Stimulated activated CD4-positive, alpha-beta T cell treated with anti-CD3 and anti-CD28 coated beads, Interleukin-1b, Interleukin-23, amount 100 ng/mL, for 24 hours (primary cell): ENCODE data around the gene NAA16.
"Not testable (repeated sequence)": the region's sequence is repeated elsewhere in the genome, so short reads cannot be mapped to it uniquely, and the experiment has no call there.

Experiments
- DNase-seq, 4 experiments: peaks; one replicate each; pipeline ENCODE4 v3.0.0-alpha.2; 2020; ENCODE audit warnings: low read depth in 4 of 4, low spot score in 1 of 4

NAA16 gene

GRCh38 chr13:41310963-41311405, at the start of gene NAA16:
Gene NAA16 (plus strand): TSS chr13:41311267. CDS start chr13:41311529, 262 bp downstream.
- peak; percentile 88 to 95 (median 94) for DNase-seq

- DNase-seq, result peak; percentile 58 to 75 (median 68)
Observed at GRCh38 chr13:41263261-41263971, 47.7 kb upstream of the NAA16 start, which contains the start of gene MTRF1. Gene MTRF1 (minus strand): TSS chr13:41263576. CDS start chr13:41260907, 2,669 bp downstream.

- DNase-seq, result no peak
Observed at GRCh38 chr13:41267106-41267505, 44.0 kb upstream of the NAA16 start.

- DNase-seq, result no peak
Observed at GRCh38 chr13:41268764-41269163, 42.3 kb upstream of the NAA16 start.

GRCh38 chr13:41271456-41272285, 39.4 kb upstream of the NAA16 start:
- DNase-seq, result no peak

- no peak for DNase-seq
Observed at GRCh38 chr13:41273831-41274441, 37.1 kb upstream of the NAA16 start.

GRCh38 chr13:41274881-41275280, 36.2 kb upstream of the NAA16 start:
- DNase-seq, result no peak

GRCh38 chr13:41276824-41277223, 34.2 kb upstream of the NAA16 start:
- no peak for DNase-seq

GRCh38 chr13:41279156-41279555, 31.9 kb upstream of the NAA16 start:
- not testable (repeated sequence) for DNase-seq

- DNase-seq, result no peak
Observed at GRCh38 chr13:41282129-41282571, 28.9 kb upstream of the NAA16 start.

- DNase-seq, result no peak
Observed at GRCh38 chr13:41284512-41285288, 26.4 kb upstream of the NAA16 start.

- DNase-seq, result no peak
Observed at GRCh38 chr13:41286370-41286769, 24.7 kb upstream of the NAA16 start.

GRCh38 chr13:41289463-41289881, 21.6 kb upstream of the NAA16 start:
- no peak for DNase-seq

GRCh38 chr13:41291246-41291645, 19.8 kb upstream of the NAA16 start:
- no peak for DNase-seq

GRCh38 chr13:41293272-41293671, 17.8 kb upstream of the NAA16 start:
- no peak for DNase-seq

GRCh38 chr13:41294914-41295313, 16.2 kb upstream of the NAA16 start:
- DNase-seq, result no peak

- DNase-seq, result no peak
Observed at GRCh38 chr13:41295973-41296372, 15.1 kb upstream of the NAA16 start.

GRCh38 chr13:41296879-41297646, 14.0 kb upstream of the NAA16 start:
- DNase-seq, result no peak

GRCh38 chr13:41299316-41300094, 11.6 kb upstream of the NAA16 start:
- no peak for DNase-seq
